Activated CD4-positive, alpha-beta T cell treated with anti-CD3 and anti-CD28 coated beads, Interleukin-2, amount 10 ng/mL, durations not matched to agents 7 days and 5 days (primary cell): ENCODE results near the gene UBA1. TPM values are rescaled to one million over a fixed set of nuclear protein-coding genes. Genes with fewer than 3 reads are reported as not detected.
A peak's percentile ranks its signal among the peaks of the same experiment; 100 is the strongest.

Source experiments
- CTCF ChIA-PET: fragments of 350-600 bp; sonication (Branson Sonifier 250); formaldehyde crosslinking; loops from one replicate; lab custom pipeline; 2021; ENCODE audit warnings: antibody characterized with exemption; lab: Charles Lee
- POLR2A ChIA-PET: fragments of 350-600 bp; sonication (Branson Sonifier 250); formaldehyde crosslinking; loops from one replicate; lab custom pipeline; 2021; ENCODE audit warnings: antibody characterized with exemption; lab: Charles Lee
- DNase-seq: peaks from one replicate; pipeline ENCODE4 v3.0.0-alpha.2; 2020
- H3K27ac Mint-ChIP-seq: one replicate; pipeline ENCODE4 v1.8.0; 2021; ENCODE audit warnings: mild to moderate bottlenecking, moderate library complexity, mixed read lengths
- H3K27me3 Mint-ChIP-seq: one replicate; pipeline ENCODE4 v1.8.0; 2021; ENCODE audit warnings: mixed read lengths
- H3K36me3 Mint-ChIP-seq: one replicate; pipeline ENCODE4 v1.8.0; 2021; ENCODE audit warnings: low read depth, mixed read lengths
- H3K4me1 Mint-ChIP-seq: one replicate; pipeline ENCODE4 v1.8.0; 2021; ENCODE audit warnings: mixed read lengths
- H3K4me3 Mint-ChIP-seq: one replicate; pipeline ENCODE4 v1.8.0; 2021; ENCODE audit warnings: mild to moderate bottlenecking, moderate library complexity, mixed read lengths
- H3K9me3 Mint-ChIP-seq: one replicate; pipeline ENCODE4 v1.8.0; 2021; ENCODE audit warnings: mixed read lengths
- total RNA-seq, 2 experiments: library from RNA; stranded (reverse); gene quantifications; one replicate each; pipeline ENCODE4 v1.2.3, GENCODE V29; 2021

Gene UBA1
- total RNA-seq, 2 experiments from 2014 or later, result 162 to 177 TPM

- no peaks in the 10 kb centered on the region for H3K9me3 Mint-ChIP-seq
- no peaks in the 10 kb centered on the region for H3K27me3 Mint-ChIP-seq
- peak within 1 kb of the TSS; percentile 83 for H3K4me3 Mint-ChIP-seq
- DNase-seq, result peak; percentile 50
- peaks cover 23% of the 10 kb centered on the region for H3K4me1 Mint-ChIP-seq
- CTCF ChIA-PET, result no interaction called here
- peaks cover 20% of the 10 kb centered on the region for H3K36me3 Mint-ChIP-seq
- POLR2A ChIA-PET, result interaction anchor here (0.6 to 1.1 kb wide), 2 partner anchors 12 to 14 kb away, joined by 3 to 4 read pairs; no protein-coding TSS in a partner anchor
- H3K27ac Mint-ChIP-seq, result peak within 1 kb of the TSS; percentile 100
Observed at GRCh38 chrX:47232803-47233332, 39.2 kb downstream of the UBA1 start, which contains the start of gene USP11. USP11 (plus strand) TSS chrX:47233009; CDS start chrX:47233044, 35 bp downstream.

- peak; percentile 93 for DNase-seq
- peaks cover 23% of the 10 kb centered on the region for H3K4me1 Mint-ChIP-seq
- peak overlapping the region; percentile 100 for H3K27ac Mint-ChIP-seq
- H3K4me3 Mint-ChIP-seq, result peak overlapping the region; percentile 83
- H3K36me3 Mint-ChIP-seq, result peaks cover 16% of the 10 kb centered on the region
- ChIA-PET CTCF (no interaction called here), POLR2A (interaction anchor here (0.6 to 1.1 kb wide), 2 partner anchors 13 to 15 kb away, joined by 3 to 4 read pairs; no protein-coding TSS in a partner anchor)
- H3K27me3 Mint-ChIP-seq, result no peaks in the 10 kb centered on the region
- no peaks in the 10 kb centered on the region for H3K9me3 Mint-ChIP-seq
Observed at GRCh38 chrX:47233333-47234113, 39.9 kb downstream of the UBA1 start.

GRCh38 chrX:47234583-47234982 lies 41.0 kb downstream of the UBA1 start:
- Mint-ChIP-seq H3K4me1 (peaks cover 23% of the 10 kb centered on the region), H3K9me3 (no peaks in the 10 kb centered on the region), H3K27me3 (no peaks in the 10 kb centered on the region), H3K4me3 (peak overlapping the region; percentile 64), H3K27ac (peak overlapping the region; percentile 100), H3K36me3 (peaks cover 9% of the 10 kb centered on the region)
- CTCF ChIA-PET, result no interaction called here
- DNase-seq, result no peak
- POLR2A ChIA-PET, result no interaction called here

- peak overlapping the region; percentile 46 for H3K27ac Mint-ChIP-seq
- peak overlapping the region; percentile 21 for H3K4me3 Mint-ChIP-seq
- ChIA-PET CTCF (no interaction called here), POLR2A (no interaction called here)
- peaks cover 19% of the 10 kb centered on the region for H3K4me1 Mint-ChIP-seq
- no peaks in the 10 kb centered on the region for H3K27me3 Mint-ChIP-seq
- no peaks in the 10 kb centered on the region for H3K9me3 Mint-ChIP-seq
- DNase-seq, result no peak
- H3K36me3 Mint-ChIP-seq, result peaks cover 3% of the 10 kb centered on the region
Observed at GRCh38 chrX:47235691-47236103, 42.1 kb downstream of the UBA1 start.

- CTCF ChIA-PET, result no interaction called here
- Mint-ChIP-seq H3K9me3 (no peaks in the 10 kb centered on the region), H3K27ac (no peak overlapping the region), H3K4me1 (peaks cover 12% of the 10 kb centered on the region), H3K4me3 (no peak overlapping the region), H3K36me3 (peaks cover 11% of the 10 kb centered on the region), H3K27me3 (no peaks in the 10 kb centered on the region)
- POLR2A ChIA-PET, result no interaction called here
- DNase-seq, result no peak
Observed at GRCh38 chrX:47239199-47239598, 45.6 kb downstream of the UBA1 start.

- ChIA-PET POLR2A (no interaction called here), CTCF (no interaction called here)
- Mint-ChIP-seq H3K4me1 (peaks cover 11% of the 10 kb centered on the region), H3K27me3 (no peaks in the 10 kb centered on the region), H3K4me3 (no peak overlapping the region), H3K9me3 (no peaks in the 10 kb centered on the region), H3K36me3 (peaks cover 11% of the 10 kb centered on the region), H3K27ac (no peak overlapping the region)
- DNase-seq, result no peak
Observed at GRCh38 chrX:47239898-47240545, 46.4 kb downstream of the UBA1 start.

- Mint-ChIP-seq H3K36me3 (peaks cover 8% of the 10 kb centered on the region), H3K27me3 (no peaks in the 10 kb centered on the region)
Observed at GRCh38 chrX:47240619-47241018, 47.0 kb downstream of the UBA1 start.

GRCh38 chrX:47241201-47242011 lies 47.8 kb downstream of the UBA1 start:
- H3K4me3 Mint-ChIP-seq, result no peak overlapping the region
- H3K9me3 Mint-ChIP-seq, result no peaks in the 10 kb centered on the region
- H3K27me3 Mint-ChIP-seq, result no peaks in the 10 kb centered on the region
- H3K36me3 Mint-ChIP-seq, result peaks cover 12% of the 10 kb centered on the region
- ChIA-PET POLR2A (no interaction called here), CTCF (no interaction called here)
- no peak for DNase-seq
- no peak overlapping the region for H3K27ac Mint-ChIP-seq
- H3K4me1 Mint-ChIP-seq, result no peaks in the 10 kb centered on the region

More at GRCh38 chrX:47240619-47241018, 47.0 kb downstream of the UBA1 start:
- ChIA-PET CTCF (no interaction called here), POLR2A (no interaction called here)
- no peaks in the 10 kb centered on the region for H3K9me3 Mint-ChIP-seq
- H3K27ac Mint-ChIP-seq, result no peak overlapping the region
- DNase-seq, result no peak
- H3K4me1 Mint-ChIP-seq, result peaks cover 5% of the 10 kb centered on the region
- H3K4me3 Mint-ChIP-seq, result no peak overlapping the region

GRCh38 chrX:47242321-47242720 lies 48.7 kb downstream of the UBA1 start:
- CTCF ChIA-PET, result no interaction called here
- Mint-ChIP-seq H3K27ac (no peak overlapping the region), H3K27me3 (no peaks in the 10 kb centered on the region), H3K4me3 (no peak overlapping the region), H3K36me3 (peaks cover 12% of the 10 kb centered on the region), H3K9me3 (no peaks in the 10 kb centered on the region), H3K4me1 (no peaks in the 10 kb centered on the region)
- DNase-seq, result no peak
- POLR2A ChIA-PET, result no interaction called here

- H3K4me1 Mint-ChIP-seq, result no peaks in the 10 kb centered on the region
- peaks cover 16% of the 10 kb centered on the region for H3K36me3 Mint-ChIP-seq
- no peak overlapping the region for H3K4me3 Mint-ChIP-seq
- no peaks in the 10 kb centered on the region for H3K9me3 Mint-ChIP-seq
- no peaks in the 10 kb centered on the region for H3K27me3 Mint-ChIP-seq
- ChIA-PET CTCF (no interaction called here), POLR2A (no interaction called here)
- DNase-seq, result no peak
- H3K27ac Mint-ChIP-seq, result no peak overlapping the region
Observed at GRCh38 chrX:47243351-47243750, 49.7 kb downstream of the UBA1 start.

- ChIA-PET POLR2A (no interaction called here), CTCF (interaction anchor here (1.1 kb wide), 1 partner anchor 21 kb away, joined by 3 read pairs; no protein-coding TSS in a partner anchor)
- Mint-ChIP-seq H3K27ac (no peak overlapping the region), H3K27me3 (no peaks in the 10 kb centered on the region), H3K4me3 (no peak overlapping the region), H3K9me3 (no peaks in the 10 kb centered on the region), H3K4me1 (no peaks in the 10 kb centered on the region), H3K36me3 (peaks cover 16% of the 10 kb centered on the region)
- no peak for DNase-seq
Observed at GRCh38 chrX:47244676-47245075, 51.0 kb downstream of the UBA1 start.

- Mint-ChIP-seq H3K4me1 (no peaks in the 10 kb centered on the region), H3K27ac (no peak overlapping the region), H3K4me3 (no peak overlapping the region), H3K36me3 (peaks cover 18% of the 10 kb centered on the region), H3K27me3 (no peaks in the 10 kb centered on the region), H3K9me3 (no peaks in the 10 kb centered on the region)
- ChIA-PET POLR2A (no interaction called here), CTCF (interaction anchor here (1.1 kb wide), 1 partner anchor 21 kb away, joined by 3 read pairs; no protein-coding TSS in a partner anchor)
- DNase-seq, result no peak
Observed at GRCh38 chrX:47245156-47245555, 51.5 kb downstream of the UBA1 start.
